Fibroblast of lung (primary cell): Measurements from ENCODE around the gene ATG5.

Experiments
- EZH2 ChIP-seq: IDR thresholded peaks from 2 replicates; pipeline ENCODE4 v1.5.1; 2012; ENCODE audit warnings: low read length, control low read depth, mild to moderate bottlenecking; ENCODE audit errors: missing control alignments
- TF ChIP-seq, protein P1 (sequence below), 2 donors: IDR thresholded peaks in 1 of 2; conservative IDR thresholded peaks in 1 of 2; 1 replicate in 1 of 2; 2 replicates in 1 of 2; pipeline ENCODE4 v1.5.1; 2011 to 2012; ENCODE audit warnings: low read length in 2 of 2, control low read depth in 1 of 2, inconsistent platforms in 1 of 2, low read depth in 1 of 2, mild to moderate bottlenecking in 1 of 2

DNA sequence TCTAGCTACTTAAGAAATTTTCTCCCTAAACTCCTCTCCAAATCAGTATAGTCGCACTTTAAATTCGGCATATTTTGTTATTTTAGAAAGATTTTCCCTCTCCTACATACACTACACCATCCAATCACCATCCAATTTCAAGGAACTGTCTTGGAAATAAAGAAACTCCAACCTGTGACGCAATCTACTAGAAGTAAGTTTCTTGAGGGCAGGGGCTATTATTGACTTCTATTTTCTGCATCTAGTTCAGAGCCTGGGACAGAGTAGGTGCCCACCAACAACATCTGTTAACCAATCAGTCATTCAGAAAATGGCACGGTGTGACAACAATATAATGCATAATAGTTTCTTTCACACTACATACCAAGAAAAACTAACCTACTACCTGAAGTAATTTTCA lies 3.6 kb downstream of the ATG5 start:
- TF ChIP-seq, protein P1, sequence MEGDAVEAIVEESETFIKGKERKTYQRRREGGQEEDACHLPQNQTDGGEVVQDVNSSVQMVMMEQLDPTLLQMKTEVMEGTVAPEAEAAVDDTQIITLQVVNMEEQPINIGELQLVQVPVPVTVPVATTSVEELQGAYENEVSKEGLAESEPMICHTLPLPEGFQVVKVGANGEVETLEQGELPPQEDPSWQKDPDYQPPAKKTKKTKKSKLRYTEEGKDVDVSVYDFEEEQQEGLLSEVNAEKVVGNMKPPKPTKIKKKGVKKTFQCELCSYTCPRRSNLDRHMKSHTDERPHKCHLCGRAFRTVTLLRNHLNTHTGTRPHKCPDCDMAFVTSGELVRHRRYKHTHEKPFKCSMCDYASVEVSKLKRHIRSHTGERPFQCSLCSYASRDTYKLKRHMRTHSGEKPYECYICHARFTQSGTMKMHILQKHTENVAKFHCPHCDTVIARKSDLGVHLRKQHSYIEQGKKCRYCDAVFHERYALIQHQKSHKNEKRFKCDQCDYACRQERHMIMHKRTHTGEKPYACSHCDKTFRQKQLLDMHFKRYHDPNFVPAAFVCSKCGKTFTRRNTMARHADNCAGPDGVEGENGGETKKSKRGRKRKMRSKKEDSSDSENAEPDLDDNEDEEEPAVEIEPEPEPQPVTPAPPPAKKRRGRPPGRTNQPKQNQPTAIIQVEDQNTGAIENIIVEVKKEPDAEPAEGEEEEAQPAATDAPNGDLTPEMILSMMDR (conservative IDR thresholded peaks at IDR 0.05 in 1 of 2, IDR thresholded peaks at IDR 0.05 in 1 of 2; ENCODE audit: low read depth in 1 of 2, low read length in 2 of 2) = no peak
- TF ChIP-seq EZH2 = no peak
